ENCODE data around the gene ALDH3A1. TPM values are rescaled to one million over a fixed set of nuclear protein-coding genes. Genes with fewer than 3 reads are reported as not detected.

The ALDH3A1 gene
- total RNA-seq, 1 experiment from 2014 or later = 30.1 TPM

DNA sequence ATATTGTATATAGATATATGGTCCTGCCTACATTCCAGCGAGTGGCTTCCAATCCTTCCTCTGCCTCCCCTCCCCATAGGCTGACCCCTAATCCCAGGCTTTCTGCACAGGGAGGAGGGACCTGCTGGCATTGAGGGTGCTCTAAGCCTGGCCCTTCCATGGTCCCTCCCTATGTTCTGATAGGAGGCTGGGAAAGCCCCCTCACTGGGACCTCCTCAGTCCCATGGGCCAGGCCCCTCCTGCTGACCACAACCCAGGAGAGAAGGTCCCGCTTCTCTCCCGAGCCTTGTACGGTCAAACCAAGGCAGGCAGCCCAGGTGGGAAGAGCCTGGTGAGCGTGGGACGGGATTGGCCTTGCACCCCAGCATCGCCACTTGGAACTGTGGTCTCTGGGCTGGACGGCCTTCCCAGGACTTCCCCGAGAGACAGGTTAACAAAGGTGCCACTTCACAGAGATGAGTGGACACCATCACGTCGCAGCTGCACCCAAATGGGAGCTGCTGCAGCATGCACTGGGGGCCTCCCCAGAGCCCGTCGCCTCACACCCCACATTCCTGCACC lies 859 bp downstream of the ALDH3A1 start:
- peaks cover 49% of the 10 kb centered on the region for H3K4me1 ChIP-seq (ENCODE audit: insufficient read depth, low read length)
- no peaks in the 10 kb centered on the region for H3K79me2 ChIP-seq (ENCODE audit: low read length)
- H3K36me3 ChIP-seq (ENCODE audit: low read depth, low read length) = no peaks in the 10 kb centered on the region
- POLR2A ChIA-PET (ENCODE audit: unreplicated experiment) = no interaction called here
- CTCF ChIA-PET = no interaction called here
- H3K4me3 ChIP-seq (ENCODE audit: low read length) = no peak overlapping the region; the same call in 1 of the 2 replicates
- DNase-seq = no peak
- peak overlapping the region; percentile 78 for H3K4me2 ChIP-seq (ENCODE audit: low read length)
- no peak overlapping the region for H2AFZ ChIP-seq (ENCODE audit: low read length)
- no peak for TF ChIP-seq EZH2 (IDR thresholded peaks at IDR 0.05; ENCODE audit: low read length, unreplicated experiment)
- no peak for TF ChIP-seq EZH2phosphoT487 (IDR thresholded peaks at IDR 0.05; ENCODE audit: borderline replicate concordance, low read length)
- no peak for TF ChIP-seq CTCF (conservative IDR thresholded peaks at IDR 0.05; ENCODE audit: low read depth, low read length)
- no TSS peak for BruUV-seq (replicated peaks)
- peak overlapping the region; percentile 67 for H3K9ac ChIP-seq (ENCODE audit: low read length)
- peak overlapping the region; percentile 83 for H3K27ac ChIP-seq (ENCODE audit: low read length)
- H3F3A ChIP-seq (ENCODE audit: low read length, unreplicated experiment) = no peaks in the 10 kb centered on the region
- ATAC-seq = no peak
- no peaks in the 10 kb centered on the region for H4K20me1 ChIP-seq (ENCODE audit: low read length)
- no peaks in the 10 kb centered on the region for H3K9me2 ChIP-seq (replicated peaks; ENCODE audit: low read length)
- no peaks in the 10 kb centered on the region for H3K27me3 ChIP-seq (ENCODE audit: low read length)
- intact Hi-C loops (cut with micrococcal nuclease) = no loop called here
- H3K9me3 ChIP-seq (ENCODE audit: low read length) = no peaks in the 10 kb centered on the region

DNA sequence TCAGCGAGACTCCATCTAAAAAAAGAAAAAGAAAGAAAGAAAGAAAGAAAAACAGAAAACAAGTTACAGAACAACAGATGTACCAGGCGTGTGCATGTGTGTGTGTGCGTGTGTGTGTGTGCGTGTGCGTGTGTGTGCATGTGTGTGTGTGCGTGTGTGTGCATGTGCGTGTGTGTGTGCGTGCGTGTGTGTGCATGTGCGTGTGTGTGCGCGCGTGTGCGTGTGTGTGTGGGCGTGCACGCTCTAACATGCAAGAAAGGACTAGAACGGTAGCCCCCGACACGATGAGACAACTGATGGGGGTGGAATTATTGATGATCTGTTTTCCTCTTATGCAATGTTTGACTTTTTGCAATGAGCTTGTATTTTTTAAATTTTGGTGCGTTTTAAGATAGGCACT lies 1.6 kb downstream of the ALDH3A1 start:
- DNase-seq = no peak
- no peak for ATAC-seq
- ChIA-PET POLR2A (ENCODE audit: unreplicated experiment) (no interaction called here), CTCF (no interaction called here)
- Histone ChIP-seq H3K27ac (ENCODE audit: low read length) (no peak overlapping the region), H2AFZ (ENCODE audit: low read length) (no peak overlapping the region), H3K9ac (ENCODE audit: low read length) (no peak overlapping the region), H3K27me3 (ENCODE audit: low read length) (no peaks in the 10 kb centered on the region), H3K4me1 (ENCODE audit: insufficient read depth, low read length) (peaks cover 44% of the 10 kb centered on the region), H3F3A (ENCODE audit: low read length, unreplicated experiment) (no peaks in the 10 kb centered on the region), H3K79me2 (ENCODE audit: low read length) (no peaks in the 10 kb centered on the region), H3K9me2 (replicated peaks; ENCODE audit: low read length) (no peaks in the 10 kb centered on the region), H3K4me3 (ENCODE audit: low read length) (no peak overlapping the region), H4K20me1 (ENCODE audit: low read length) (no peaks in the 10 kb centered on the region), H3K36me3 (ENCODE audit: low read depth, low read length) (no peaks in the 10 kb centered on the region), H3K4me2 (ENCODE audit: low read length) (no peak overlapping the region), H3K9me3 (ENCODE audit: low read length) (no peaks in the 10 kb centered on the region)
- no peak for TF ChIP-seq EZH2phosphoT487 (IDR thresholded peaks at IDR 0.05; ENCODE audit: borderline replicate concordance, low read length)
- TF ChIP-seq CTCF (conservative IDR thresholded peaks at IDR 0.05; ENCODE audit: low read depth, low read length) = no peak
- no peak for TF ChIP-seq EZH2 (IDR thresholded peaks at IDR 0.05; ENCODE audit: low read length, unreplicated experiment)
- intact Hi-C loops (cut with micrococcal nuclease) = no loop called here
- no TSS peak for BruUV-seq (replicated peaks)

GRCh38 chr17:19744922-19745757 lies 3.0 kb downstream of the ALDH3A1 start:
- no peaks in the 10 kb centered on the region for H3K79me2 ChIP-seq (ENCODE audit: low read length)
- no peaks in the 10 kb centered on the region for H3F3A ChIP-seq (ENCODE audit: low read length, unreplicated experiment)
- no peaks in the 10 kb centered on the region for H3K27me3 ChIP-seq (ENCODE audit: low read length)
- POLR2A ChIA-PET (ENCODE audit: unreplicated experiment) = no interaction called here
- H3K27ac ChIP-seq (ENCODE audit: low read length) = no peak overlapping the region
- intact Hi-C loops (cut with micrococcal nuclease) = no loop called here
- no peaks in the 10 kb centered on the region for H4K20me1 ChIP-seq (ENCODE audit: low read length)
- peak; percentile 68 for TF ChIP-seq CTCF (conservative IDR thresholded peaks at IDR 0.05; ENCODE audit: low read depth, low read length)
- no peak for TF ChIP-seq EZH2phosphoT487 (IDR thresholded peaks at IDR 0.05; ENCODE audit: borderline replicate concordance, low read length)
- peak; percentile 79 for DNase-seq
- H3K9ac ChIP-seq (ENCODE audit: low read length) = no peak overlapping the region
- no peaks in the 10 kb centered on the region for H3K36me3 ChIP-seq (ENCODE audit: low read depth, low read length)
- no TSS peak for BruUV-seq (replicated peaks)
- H3K9me3 ChIP-seq (ENCODE audit: low read length) = no peaks in the 10 kb centered on the region
- no peaks in the 10 kb centered on the region for H3K9me2 ChIP-seq (replicated peaks; ENCODE audit: low read length)
- H2AFZ ChIP-seq (ENCODE audit: low read length) = 0 out of 2 replicates have a peak overlapping the region, but pooled peaks have one; percentile 25
- H3K4me3 ChIP-seq (ENCODE audit: low read length) = no peak overlapping the region
- H3K4me1 ChIP-seq (ENCODE audit: insufficient read depth, low read length) = peaks cover 33% of the 10 kb centered on the region
- CTCF ChIA-PET = interaction anchor here (1.0 kb wide), 2 partner anchors 17 to 24 kb away, joined by 3 to 5 read pairs; no protein-coding TSS in a partner anchor
- H3K4me2 ChIP-seq (ENCODE audit: low read length) = peak overlapping the region; percentile 41; the same call in 1 of the 2 replicates
- ATAC-seq = peak; percentile 11; the same call in 1 of the 2 replicates
